ENCODE data around the gene SPHK1.

- TF ChIP-seq CTCF (conservative IDR thresholded peaks at IDR 0.05; ENCODE audit: low read length) (no peak), EZH2phosphoT487 (IDR thresholded peaks at IDR 0.05; ENCODE audit: borderline replicate concordance, low read depth, low read length) (no peak)
These were observed 20.7 kb downstream of the SPHK1 start for GRCh38 chr17:76404976-76405563.
